Gastroesophageal sphincter (tissue), 4 donors: Measurements from ENCODE around the gene EGF. TPM values are rescaled to one million over a fixed set of nuclear protein-coding genes. Genes with fewer than 3 reads are reported as not detected.
"Not testable (repeated sequence)": the region's sequence is repeated elsewhere in the genome, so short reads cannot be mapped to it uniquely, and the experiment has no call there.

ENCODE experiments used
- ATAC-seq: fragments of 150-250 bp; one replicate; pipeline ENCODE4 v1.9.1; 2016; ENCODE audit warnings: mild to moderate bottlenecking, moderate library complexity
- H3K27ac ChIP-seq, 4 donors: fragments of 200-600 bp; sonication (generic) in 3 of 4; 1 replicate in 3 of 4; 2 replicates in 1 of 4; pipeline ENCODE4 v1.5.1; 2016 to 2019
- H3K27me3 ChIP-seq: fragments of 200-600 bp; sonication (generic); one replicate; pipeline ENCODE4 v1.5.1; 2019
- H3K36me3 ChIP-seq, 2 donors: fragments of 200-600 bp; sonication (generic); one replicate each; pipeline ENCODE4 v1.5.1; 2019; ENCODE audit warnings: control low read depth in 1 of 2
- H3K4me1 ChIP-seq, 3 donors: fragments of 200-600 bp; sonication (generic); 1 replicate in 2 of 3; 2 replicates in 1 of 3; pipeline ENCODE4 v1.5.1; 2016 to 2019; ENCODE audit warnings: control low read depth in 2 of 3
- H3K4me3 ChIP-seq, 2 donors: fragments of 200-600 bp; sonication (generic); one replicate each; pipeline ENCODE4 v1.5.1; 2019; ENCODE audit warnings: mild to moderate bottlenecking in 1 of 2, moderate library complexity in 1 of 2
- H3K9me3 ChIP-seq, 3 donors: fragments of 200-600 bp; sonication (generic); one replicate each; pipeline ENCODE4 v1.5.1; 2017 to 2019; ENCODE audit warnings: control low read depth in 2 of 3
- EP300 ChIP-seq: sonication (generic); formaldehyde crosslinking; IDR thresholded peaks from one replicate; pipeline ENCODE4 v1.6.1; 2017; ENCODE audit warnings: antibody characterized with exemption, mild to moderate bottlenecking
- POLR2A ChIP-seq, 2 donors: fragments of 450-650 bp; IDR thresholded peaks; one replicate each; pipeline ENCODE4 v1.6.1; 2017; ENCODE audit warnings: antibody characterized with exemption in 2 of 2, mild to moderate bottlenecking in 2 of 2, moderate library complexity in 1 of 2
- POLR2AphosphoS5 ChIP-seq: sonication (generic); formaldehyde crosslinking; IDR thresholded peaks from one replicate; pipeline ENCODE4 v1.6.1; 2017; ENCODE audit warnings: antibody characterized with exemption
- WGBS, 2 donors: methylation state at CpG; one replicate each; pipeline ENCODE4 v1.1.5; 2018; ENCODE audit warnings: low coverage in 1 of 2; 5-methylcytosine and 5-hydroxymethylcytosine counted together
- total RNA-seq, 4 donors: library from RNA; depleted of rRNA; stranded (reverse); fragments of >200 nt; gene quantifications; one replicate each; pipeline ENCODE4 v1.1.0, GENCODE V29; 2016
- TF ChIP-seq, protein P1 (sequence below), 4 experiments: fragments of 200-600 bp in 2 of 4; fragments of 450-650 bp in 2 of 4; sonication (generic) in 1 of 4; IDR thresholded peaks; one replicate each; pipeline ENCODE4 v1.5.1; 2017 to 2019; ENCODE audit warnings: antibody characterized with exemption in 4 of 4, mild to moderate bottlenecking in 2 of 4, moderate library complexity in 2 of 4

EGF gene
- total RNA-seq, 4 donors from 2014 or later = 0.23 to 1.3 (median 0.93) TPM; not detected in 1

GRCh38 chr4:110025718-110026117 lies 113.0 kb downstream of the EGF start:
- Histone ChIP-seq H3K27me3 (peaks cover 7% of the 10 kb centered on the region), H3K27ac (no peak overlapping the region), H3K36me3 (no peaks in the 10 kb centered on the region), H3K9me3 (no peaks in the 10 kb centered on the region), H3K4me3 (no peak overlapping the region), H3K4me1 (no peaks in the 10 kb centered on the region)
- no peak for ATAC-seq
- TF ChIP-seq POLR2AphosphoS5 (no peak), POLR2A (IDR thresholded peaks at IDR 0.05) (no peak), EP300 (no peak)
- TF ChIP-seq, protein P1, sequence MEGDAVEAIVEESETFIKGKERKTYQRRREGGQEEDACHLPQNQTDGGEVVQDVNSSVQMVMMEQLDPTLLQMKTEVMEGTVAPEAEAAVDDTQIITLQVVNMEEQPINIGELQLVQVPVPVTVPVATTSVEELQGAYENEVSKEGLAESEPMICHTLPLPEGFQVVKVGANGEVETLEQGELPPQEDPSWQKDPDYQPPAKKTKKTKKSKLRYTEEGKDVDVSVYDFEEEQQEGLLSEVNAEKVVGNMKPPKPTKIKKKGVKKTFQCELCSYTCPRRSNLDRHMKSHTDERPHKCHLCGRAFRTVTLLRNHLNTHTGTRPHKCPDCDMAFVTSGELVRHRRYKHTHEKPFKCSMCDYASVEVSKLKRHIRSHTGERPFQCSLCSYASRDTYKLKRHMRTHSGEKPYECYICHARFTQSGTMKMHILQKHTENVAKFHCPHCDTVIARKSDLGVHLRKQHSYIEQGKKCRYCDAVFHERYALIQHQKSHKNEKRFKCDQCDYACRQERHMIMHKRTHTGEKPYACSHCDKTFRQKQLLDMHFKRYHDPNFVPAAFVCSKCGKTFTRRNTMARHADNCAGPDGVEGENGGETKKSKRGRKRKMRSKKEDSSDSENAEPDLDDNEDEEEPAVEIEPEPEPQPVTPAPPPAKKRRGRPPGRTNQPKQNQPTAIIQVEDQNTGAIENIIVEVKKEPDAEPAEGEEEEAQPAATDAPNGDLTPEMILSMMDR (IDR thresholded peaks at IDR 0.05) = no peak
- WGBS, 2 donors = 71 to 91% methylated on average over 3 of the region's 3 CpGs

- Histone ChIP-seq H3K4me1 (no peaks in the 10 kb centered on the region), H3K27ac (no peak overlapping the region), H3K27me3 (peaks cover 13% of the 10 kb centered on the region), H3K4me3 (no peak overlapping the region), H3K9me3 (no peaks in the 10 kb centered on the region), H3K36me3 (no peaks in the 10 kb centered on the region)
- WGBS, 2 donors = 90 to 100% methylated on average over 1 to 6 of the region's 7 CpGs
- TF ChIP-seq EP300 = no peak
- no peak for TF ChIP-seq POLR2AphosphoS5
- TF ChIP-seq, protein P1 (IDR thresholded peaks at IDR 0.05) = no peak
- TF ChIP-seq POLR2A (IDR thresholded peaks at IDR 0.05) = no peak
- ATAC-seq = peak; percentile 50
Measured at GRCh38 chr4:110032603-110033002, 119.9 kb downstream of the EGF start.

DNA sequence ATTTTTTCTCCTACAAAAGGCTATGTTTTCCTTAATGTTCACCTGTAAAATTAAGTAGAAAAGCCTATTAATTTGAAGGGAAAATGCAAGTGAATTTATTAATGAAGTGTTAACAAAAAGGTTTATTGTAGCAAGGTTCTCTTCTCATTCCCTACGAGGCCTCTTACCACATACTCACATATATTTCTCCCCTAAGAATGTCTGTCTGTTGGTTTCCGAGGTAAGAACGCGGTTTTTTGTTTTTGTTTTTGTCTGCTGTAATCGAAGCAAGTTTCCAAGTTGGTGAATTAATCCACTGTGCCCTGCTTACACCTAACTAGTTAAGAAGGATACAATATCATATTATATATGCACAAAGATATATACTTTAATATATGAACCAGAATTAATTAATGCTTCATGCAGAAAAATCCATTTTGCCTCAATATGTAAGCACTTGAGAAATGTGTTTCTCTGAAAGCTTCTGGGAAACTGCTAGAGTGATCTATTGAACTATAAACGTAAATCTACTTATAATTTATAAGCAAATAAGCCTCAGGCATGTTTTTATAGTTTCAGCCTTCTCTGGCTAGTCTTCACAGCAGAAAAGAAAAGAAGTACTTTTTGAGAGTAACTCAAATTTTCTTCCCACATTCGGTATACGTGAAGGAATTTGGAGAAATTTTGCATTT lies 120.8 kb downstream of the EGF start:
- no peak for TF ChIP-seq POLR2A (IDR thresholded peaks at IDR 0.05)
- TF ChIP-seq, protein P1 (IDR thresholded peaks at IDR 0.05) = no peak
- TF ChIP-seq POLR2AphosphoS5 = no peak
- no peak for TF ChIP-seq EP300
- 41 to 59% methylated on average over 8 of the region's 8 CpGs for WGBS, 2 donors

GRCh38 chr4:110034026-110034393 lies 121.3 kb downstream of the EGF start:
- Histone ChIP-seq H3K9me3 (no peaks in the 10 kb centered on the region), H3K27ac (no peak overlapping the region), H3K36me3 (no peaks in the 10 kb centered on the region), H3K4me1 (no peaks in the 10 kb centered on the region), H3K4me3 (no peak overlapping the region), H3K27me3 (peaks cover 13% of the 10 kb centered on the region)
- 54 to 69% methylated on average over 3 of the region's 3 CpGs for WGBS, 2 donors
- TF ChIP-seq POLR2A (IDR thresholded peaks at IDR 0.05) (no peak), POLR2AphosphoS5 (no peak), EP300 (no peak)
- TF ChIP-seq, protein P1 (IDR thresholded peaks at IDR 0.05) = no peak
- ATAC-seq = no peak

More for the DNA sequence above, 120.8 kb downstream of the EGF start:
- Histone ChIP-seq H3K4me1 (no peaks in the 10 kb centered on the region), H3K36me3 (no peaks in the 10 kb centered on the region), H3K27me3 (peaks cover 13% of the 10 kb centered on the region), H3K27ac (no peak overlapping the region), H3K4me3 (no peak overlapping the region), H3K9me3 (no peaks in the 10 kb centered on the region)
- no peak for ATAC-seq

DNA sequence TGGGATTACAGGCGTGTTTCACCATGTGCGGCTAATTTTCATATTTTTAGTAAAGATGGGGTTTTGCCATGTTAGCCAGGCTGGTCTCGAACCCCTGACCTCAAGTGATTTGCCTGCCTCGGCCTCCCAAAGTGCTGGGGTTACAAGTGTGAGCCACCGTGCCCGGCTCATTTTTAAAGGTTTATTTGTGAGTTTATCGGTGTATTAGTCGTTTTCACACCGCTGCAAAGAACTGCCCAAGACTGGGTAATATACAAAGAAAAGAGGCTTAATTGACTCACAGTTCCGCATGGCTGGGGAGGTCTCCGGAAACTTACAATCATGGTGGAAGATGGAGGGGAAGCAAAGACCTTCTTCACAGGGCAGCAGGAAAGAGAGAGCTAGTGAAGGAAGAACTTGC lies 126.5 kb downstream of the EGF start:
- ATAC-seq, H3K27ac ChIP-seq, H3K36me3 ChIP-seq, H3K4me1 ChIP-seq, H3K27me3 ChIP-seq, H3K4me3 ChIP-seq, H3K9me3 ChIP-seq: not testable (repeated sequence)
- whole genome bisulfite sequencing, 2 donors = 94 to 98% methylated on average over 6 to 9 of the region's 11 CpGs
